Uterus (tissue), 2 donors: ENCODE results near the gene PIPOX.

Experiments
- CTCF ChIP-seq, 4 experiments: fragments of 200-600 bp in 2 of 4; fragments of 450-650 bp in 2 of 4; sonication (generic) in 2 of 4; IDR thresholded peaks; one replicate each; pipeline ENCODE4 v1.5.1; 2016 to 2019; ENCODE audit warnings: antibody characterized with exemption in 4 of 4, mild to moderate bottlenecking in 2 of 4, moderate library complexity in 1 of 4
- POLR2A ChIP-seq, 2 donors: fragments of 450-650 bp; IDR thresholded peaks; one replicate each; pipeline ENCODE4 v1.6.1; 2016; ENCODE audit warnings: antibody characterized with exemption in 2 of 2, mild to moderate bottlenecking in 1 of 2, moderate library complexity in 1 of 2

- TF ChIP-seq POLR2A (IDR thresholded peaks at IDR 0.05) (no peak), CTCF (IDR thresholded peaks at IDR 0.05) (no peak)
Measured at GRCh38 chr17:28993645-28994426, 49.1 kb upstream of the PIPOX start.
